ENCODE results near the gene MUC3A.

MUC3A gene

DNA sequence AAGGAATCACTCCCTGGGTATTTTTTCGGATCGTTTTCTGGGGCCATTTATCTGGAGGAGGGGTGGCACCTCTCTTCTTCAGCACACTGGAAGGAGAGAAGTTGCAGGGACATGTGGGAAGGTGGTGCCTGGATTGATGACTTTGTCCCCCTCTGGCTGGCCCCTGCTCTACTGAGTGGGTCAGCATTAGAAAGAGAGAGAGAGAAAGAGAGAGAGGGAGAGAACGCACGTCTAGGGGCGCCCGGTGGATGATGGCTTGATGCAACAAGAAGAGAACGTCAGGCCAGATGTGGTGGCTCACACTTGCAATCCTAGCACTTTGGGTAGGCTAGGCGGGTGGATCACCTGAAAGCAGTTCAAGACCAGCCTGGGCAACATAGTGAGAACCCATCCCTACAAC, 14.5 kb downstream of the MUC3A start:
- DNase-seq (ENCODE audit: low spot score): no peak
- TF ChIP-seq, protein P1, sequence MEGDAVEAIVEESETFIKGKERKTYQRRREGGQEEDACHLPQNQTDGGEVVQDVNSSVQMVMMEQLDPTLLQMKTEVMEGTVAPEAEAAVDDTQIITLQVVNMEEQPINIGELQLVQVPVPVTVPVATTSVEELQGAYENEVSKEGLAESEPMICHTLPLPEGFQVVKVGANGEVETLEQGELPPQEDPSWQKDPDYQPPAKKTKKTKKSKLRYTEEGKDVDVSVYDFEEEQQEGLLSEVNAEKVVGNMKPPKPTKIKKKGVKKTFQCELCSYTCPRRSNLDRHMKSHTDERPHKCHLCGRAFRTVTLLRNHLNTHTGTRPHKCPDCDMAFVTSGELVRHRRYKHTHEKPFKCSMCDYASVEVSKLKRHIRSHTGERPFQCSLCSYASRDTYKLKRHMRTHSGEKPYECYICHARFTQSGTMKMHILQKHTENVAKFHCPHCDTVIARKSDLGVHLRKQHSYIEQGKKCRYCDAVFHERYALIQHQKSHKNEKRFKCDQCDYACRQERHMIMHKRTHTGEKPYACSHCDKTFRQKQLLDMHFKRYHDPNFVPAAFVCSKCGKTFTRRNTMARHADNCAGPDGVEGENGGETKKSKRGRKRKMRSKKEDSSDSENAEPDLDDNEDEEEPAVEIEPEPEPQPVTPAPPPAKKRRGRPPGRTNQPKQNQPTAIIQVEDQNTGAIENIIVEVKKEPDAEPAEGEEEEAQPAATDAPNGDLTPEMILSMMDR (IDR thresholded peaks at IDR 0.05; ENCODE audit: extremely low read depth, missing control alignments): no peak

- TF ChIP-seq, protein P1 (IDR thresholded peaks at IDR 0.05; ENCODE audit: extremely low read depth, missing control alignments): no peak
- no peak for DNase-seq (ENCODE audit: low spot score)
Measured at GRCh38 chr7:100964630-100965029, 15.3 kb downstream of the MUC3A start.

- TF ChIP-seq, protein P1 (IDR thresholded peaks at IDR 0.05; ENCODE audit: extremely low read depth, missing control alignments): no peak
- no peak for DNase-seq (ENCODE audit: low spot score)
Measured at GRCh38 chr7:100965045-100965722, 15.8 kb downstream of the MUC3A start.

DNA sequence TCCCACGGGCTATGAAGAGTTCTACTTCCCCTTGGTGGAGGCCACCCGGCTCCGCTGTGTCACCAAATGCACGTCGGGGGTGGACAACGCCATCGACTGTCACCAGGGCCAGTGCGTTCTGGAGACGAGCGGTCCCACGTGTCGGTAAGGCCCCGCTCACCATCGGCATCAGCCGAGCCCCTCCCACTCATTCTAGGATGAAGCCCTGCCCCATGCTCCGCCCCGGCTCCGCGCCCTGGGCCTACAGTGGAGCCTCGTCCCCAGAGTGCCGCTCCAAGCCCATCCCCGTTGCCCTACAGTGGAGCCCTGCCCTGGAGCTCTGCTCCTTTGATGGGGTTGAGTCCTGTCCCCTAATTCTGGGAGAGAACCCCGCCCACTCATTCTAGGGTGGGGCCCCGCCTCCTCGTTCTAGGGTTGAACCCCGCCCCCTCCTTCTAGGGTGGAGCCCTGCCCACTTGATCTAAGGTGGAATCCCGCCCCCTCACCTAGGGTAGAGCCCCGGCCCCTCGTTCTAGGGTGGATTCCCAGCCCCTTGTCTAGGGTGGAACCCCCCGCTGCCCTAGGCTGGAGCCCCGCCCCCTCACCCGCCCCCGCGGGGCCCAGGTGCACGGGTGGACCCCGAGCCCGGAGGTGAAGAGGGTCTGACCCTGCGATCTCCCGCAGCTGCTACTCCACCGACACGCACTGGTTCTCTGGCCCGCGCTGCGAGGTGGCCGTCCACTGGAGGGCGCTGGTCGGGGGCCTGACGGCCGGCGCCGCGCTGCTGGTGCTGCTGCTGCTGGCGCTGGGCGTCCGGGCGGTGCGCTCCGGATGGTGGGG, 16.6 kb downstream of the MUC3A start:
- DNase-seq (ENCODE audit: low spot score): peak; percentile 97
- TF ChIP-seq, protein P1 (IDR thresholded peaks at IDR 0.05; ENCODE audit: extremely low read depth, missing control alignments): peak; percentile 99

DNA sequence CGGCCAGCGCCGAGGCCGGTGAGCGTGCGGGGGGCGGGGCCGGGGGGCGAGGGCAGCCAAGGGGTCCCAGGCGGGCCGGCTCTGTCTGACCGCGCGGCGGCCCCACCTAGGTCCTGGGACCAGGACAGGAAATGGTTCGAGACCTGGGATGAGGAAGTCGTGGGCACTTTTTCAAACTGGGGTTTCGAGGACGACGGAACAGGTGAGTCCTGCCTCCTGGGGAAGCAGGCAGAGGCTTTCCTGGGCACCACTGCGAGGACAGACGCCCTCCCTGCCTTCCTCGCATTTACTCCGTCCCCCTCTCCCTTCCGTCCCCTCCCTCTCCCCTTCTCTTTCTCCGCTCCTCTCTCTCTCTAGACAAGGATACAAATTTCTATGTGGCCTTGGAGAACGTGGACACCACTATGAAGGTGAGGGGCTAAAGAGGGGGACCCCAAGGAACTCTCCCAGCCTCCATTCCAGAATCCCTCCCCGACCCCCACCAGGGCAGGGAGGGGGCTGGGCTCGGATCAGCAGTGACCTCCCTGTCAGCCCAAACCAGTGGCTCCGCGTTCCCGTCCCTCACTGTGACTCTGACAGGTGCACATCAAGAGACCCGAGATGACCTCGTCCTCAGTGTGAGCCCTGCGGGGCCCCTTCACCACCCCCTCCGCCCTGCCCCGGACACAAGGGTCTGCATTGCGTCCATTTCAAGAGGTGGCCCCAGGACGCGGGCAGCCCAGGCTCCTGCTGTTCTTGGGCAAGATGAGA, 17.4 kb downstream of the MUC3A start:
- TF ChIP-seq, protein P1 (IDR thresholded peaks at IDR 0.05; ENCODE audit: extremely low read depth, missing control alignments): no peak
- DNase-seq (ENCODE audit: low spot score): peak; percentile 52

DNA sequence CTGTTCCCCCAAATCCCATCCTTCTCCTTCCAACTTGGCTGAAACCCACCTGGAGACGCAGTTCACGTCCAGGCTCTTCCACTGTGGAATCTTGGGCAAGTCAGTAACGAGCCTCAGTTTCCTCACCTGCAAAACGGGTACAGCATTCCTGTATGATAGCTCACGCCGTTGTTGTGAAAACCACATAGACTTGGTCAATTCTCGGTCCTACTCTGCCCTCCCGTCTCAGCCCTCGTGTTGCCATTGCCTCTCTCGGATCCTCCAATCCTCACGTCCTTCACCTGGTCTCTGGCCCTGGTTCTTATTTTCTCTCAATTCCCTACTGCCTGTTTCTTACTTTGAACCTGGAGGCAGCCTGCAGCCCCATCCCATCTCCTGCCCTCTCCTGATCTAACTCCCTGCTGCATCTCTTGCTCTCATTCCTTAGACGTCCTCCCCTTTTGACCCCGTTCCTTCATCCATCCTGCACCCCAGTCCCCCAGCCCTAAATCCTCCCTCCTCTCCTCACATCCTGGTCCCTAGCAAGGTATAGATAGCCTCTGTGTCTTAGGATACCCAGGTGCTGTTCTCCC, 18.0 kb downstream of the MUC3A start:
- DNase-seq (ENCODE audit: low spot score): peak; percentile 54
- TF ChIP-seq, protein P1 (IDR thresholded peaks at IDR 0.05; ENCODE audit: extremely low read depth, missing control alignments): no peak

Measured in GM20000 (cell line).